HG03520 (cell line): ENCODE measurements around the gene STX2.
A peak's percentile ranks its signal among the peaks of the same experiment; 100 is the strongest.
"Not testable (repeated sequence)": the region's sequence is repeated elsewhere in the genome, so short reads cannot be mapped to it uniquely, and the experiment has no call there.

Experiments used
- ATAC-seq: cut with Tn5 transposase; IDR thresholded peaks from one replicate; pipeline ENCODE4 v1.9.1; 2021; ENCODE audit warnings: mild to moderate bottlenecking, moderate library complexity; ENCODE audit not compliant: unreplicated experiment

STX2 gene

DNA sequence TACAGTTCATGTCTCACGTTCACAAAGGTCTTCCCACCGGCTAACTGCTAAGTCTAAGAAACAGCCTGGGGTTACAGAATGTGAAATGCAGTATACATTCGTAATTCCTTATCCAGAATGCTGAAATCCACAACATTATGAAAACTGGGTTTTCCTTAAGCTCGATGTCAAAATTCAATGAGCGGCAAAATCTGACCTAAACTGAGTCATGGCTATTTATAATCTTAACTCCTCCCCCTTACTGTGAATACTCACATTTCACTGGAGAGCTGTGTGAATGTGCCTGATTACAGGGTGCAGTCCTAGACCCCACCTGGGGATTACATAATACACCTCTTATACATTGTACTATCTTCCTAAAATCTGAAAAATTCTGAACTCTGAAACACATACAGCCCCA lies 35.3 kb downstream of the STX2 start:
- no peak for ATAC-seq

GRCh38 chr12:130800312-130800711 lies 38.7 kb downstream of the STX2 start:
- no peak for ATAC-seq

- ATAC-seq = no peak
These were observed 40.0 kb downstream of the STX2 start for GRCh38 chr12:130799051-130799450.

- ATAC-seq = no peak
These were observed 41.9 kb downstream of the STX2 start for GRCh38 chr12:130796985-130797686.

DNA sequence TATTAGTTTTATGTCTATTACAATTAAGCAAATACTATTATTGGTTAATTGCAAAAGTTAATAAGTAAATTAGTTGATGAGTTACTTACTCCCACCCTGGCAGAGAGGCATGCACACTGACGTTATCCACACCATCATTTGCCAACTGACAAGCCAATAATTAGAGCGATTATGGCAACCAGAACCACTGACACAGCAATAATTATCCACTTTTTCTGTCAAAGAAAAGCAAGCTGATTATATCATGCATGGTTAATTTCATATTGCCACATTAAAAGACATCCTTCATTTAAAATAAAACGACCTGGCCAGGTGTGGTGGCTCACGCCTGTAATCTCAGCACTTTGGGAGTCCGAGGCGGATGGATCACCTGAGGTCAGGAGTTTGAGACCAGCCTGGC lies 43.1 kb downstream of the STX2 start:
- ATAC-seq = no peak

DNA sequence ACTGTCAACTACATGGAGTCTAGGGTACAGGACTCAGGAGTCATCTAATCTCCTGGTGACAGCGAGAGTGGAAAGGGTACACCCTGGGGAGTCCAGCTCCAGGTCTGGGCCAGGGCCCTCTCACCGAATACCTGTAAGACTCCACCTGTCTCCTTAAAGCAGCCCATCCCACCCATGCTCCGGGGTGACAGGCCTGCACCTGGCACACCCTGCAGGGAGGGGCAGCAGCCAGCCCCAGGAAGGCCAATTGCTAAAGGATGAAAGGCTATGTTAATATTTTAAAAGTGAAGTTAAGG lies 45.5 kb downstream of the STX2 start:
- ATAC-seq = no peak

DNA sequence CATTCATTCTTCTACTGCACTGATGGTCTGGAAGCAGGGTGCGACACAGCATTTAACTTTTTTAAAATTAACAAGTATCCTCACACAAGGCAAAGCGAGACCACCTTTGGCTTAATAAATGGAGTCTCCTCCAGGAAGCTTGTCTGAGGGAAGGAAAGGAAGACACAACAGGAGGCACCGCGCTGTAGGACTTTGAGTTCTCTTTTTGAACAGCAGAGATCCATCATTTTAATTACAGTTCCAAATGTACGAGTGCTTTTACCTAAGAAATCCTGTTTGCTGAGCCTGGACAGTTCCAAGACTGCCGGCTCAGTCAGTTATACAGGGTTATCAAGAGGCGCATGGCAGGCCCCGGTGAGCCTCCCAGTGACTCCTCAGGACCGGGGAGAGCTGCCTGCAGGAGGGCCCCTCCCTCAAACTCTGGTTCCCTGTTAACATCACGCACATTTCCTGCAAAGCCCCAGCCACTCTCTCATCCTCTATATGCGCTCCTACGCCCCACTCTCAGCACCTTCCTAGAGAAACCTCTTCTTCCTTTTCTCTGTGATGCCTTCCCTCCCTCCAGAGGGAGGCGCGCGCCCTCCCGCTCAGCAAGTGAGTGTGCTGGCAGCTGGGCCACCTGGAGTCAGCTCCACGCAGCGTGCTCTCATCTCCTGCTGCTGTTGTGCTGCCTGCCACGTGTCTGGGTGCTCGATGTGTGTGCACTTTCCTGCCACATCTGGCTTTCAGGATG lies 46.1 kb downstream of the STX2 start:
- ATAC-seq = no peak

- no peak for ATAC-seq
These were observed 47.4 kb downstream of the STX2 start for GRCh38 chr12:130791629-130792028.

DNA sequence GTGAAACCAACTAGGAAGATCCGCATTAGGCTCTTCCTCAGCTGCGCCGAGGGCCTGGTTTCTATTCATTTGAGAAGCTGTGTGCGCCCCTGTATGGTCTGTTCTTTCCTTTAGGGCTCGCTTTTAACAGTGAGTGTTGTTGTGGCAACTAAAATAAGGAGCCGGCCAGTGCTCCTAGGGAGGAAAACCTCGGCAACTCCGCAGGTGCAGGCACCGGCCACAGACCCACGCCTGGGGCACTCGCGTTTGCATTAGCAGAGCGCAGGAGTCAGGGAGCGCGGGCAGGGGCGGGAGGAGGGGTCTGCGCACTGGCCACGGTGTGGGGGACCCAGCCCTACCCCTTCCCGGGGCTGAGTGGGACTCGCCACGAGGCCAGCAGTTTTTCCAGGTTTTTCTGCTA lies 50.5 kb downstream of the STX2 start:
- ATAC-seq = no peak

- ATAC-seq = no peak
These were observed 51.3 kb downstream of the STX2 start for GRCh38 chr12:130787445-130788410.

DNA sequence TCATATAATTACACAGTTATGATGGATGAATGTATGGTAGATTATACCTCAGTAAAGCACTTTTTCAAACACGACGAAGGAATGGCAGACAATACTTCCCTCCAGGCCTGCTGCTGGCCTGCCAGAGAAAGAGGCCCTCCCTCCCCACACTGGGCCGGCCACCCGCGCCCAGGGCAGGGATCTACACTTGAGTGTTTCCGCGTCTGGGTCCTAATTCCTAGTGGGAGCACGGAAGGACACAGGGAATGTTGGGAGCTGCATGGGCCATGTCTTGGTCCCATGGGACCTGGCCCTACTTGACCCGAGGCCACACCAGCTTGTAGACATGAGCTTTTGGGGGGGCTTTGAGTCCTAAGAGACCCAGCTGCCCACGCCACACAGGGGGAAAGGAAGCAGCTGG lies 52.0 kb downstream of the STX2 start:
- no peak for ATAC-seq

- no peak for ATAC-seq
These were observed 55.8 kb downstream of the STX2 start for GRCh38 chr12:130783110-130783715.

DNA sequence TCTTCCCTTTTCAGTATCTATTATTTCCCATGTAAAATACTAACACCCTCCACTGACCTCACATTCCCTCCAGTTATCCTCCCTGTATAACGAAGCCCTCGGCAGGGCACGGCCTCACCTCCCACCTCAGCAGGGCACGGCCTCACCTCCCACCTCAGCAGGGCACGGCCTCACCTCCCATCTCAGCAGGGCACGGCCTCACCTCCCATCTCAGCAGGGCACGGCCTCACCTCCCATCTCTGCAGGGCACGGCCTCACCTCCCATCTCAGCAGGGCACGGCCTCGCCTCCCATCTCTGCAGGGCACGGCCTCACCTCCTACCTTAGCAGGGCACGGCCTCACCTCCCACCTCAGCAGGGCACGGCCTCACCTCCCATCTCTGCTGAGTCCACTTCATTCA lies 56.8 kb downstream of the STX2 start:
- not testable (repeated sequence) for ATAC-seq

- ATAC-seq = no peak
These were observed 58.0 kb downstream of the STX2 start for GRCh38 chr12:130780880-130781575.

DNA sequence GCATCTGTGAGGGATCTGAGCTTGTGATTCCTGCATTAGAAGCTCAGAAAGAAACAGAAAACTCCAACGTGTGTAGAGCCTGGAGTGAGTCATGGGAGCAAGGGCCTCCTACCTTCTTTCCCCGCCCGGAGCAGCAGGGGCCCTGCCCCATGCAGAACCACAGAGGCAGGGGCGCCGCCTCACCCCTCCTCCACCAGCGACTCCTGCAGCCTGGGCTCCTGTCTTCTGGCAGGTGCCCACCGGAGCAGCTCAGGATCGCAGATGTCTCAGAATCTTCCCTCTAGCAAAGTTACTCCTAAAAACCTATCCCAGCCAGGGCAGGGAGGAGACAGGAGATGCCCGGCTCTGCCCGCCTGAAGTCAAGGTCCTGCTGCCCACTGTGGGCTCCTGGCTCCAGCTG lies 58.7 kb downstream of the STX2 start:
- no peak for ATAC-seq

GRCh38 chr12:130778776-130779175 lies 60.3 kb downstream of the STX2 start:
- ATAC-seq = no peak

- ATAC-seq = no peak
These were observed 62.2 kb downstream of the STX2 start for GRCh38 chr12:130776857-130777339.

- ATAC-seq = peak; percentile 43
These were observed 62.8 kb downstream of the STX2 start for GRCh38 chr12:130775953-130776856.

DNA sequence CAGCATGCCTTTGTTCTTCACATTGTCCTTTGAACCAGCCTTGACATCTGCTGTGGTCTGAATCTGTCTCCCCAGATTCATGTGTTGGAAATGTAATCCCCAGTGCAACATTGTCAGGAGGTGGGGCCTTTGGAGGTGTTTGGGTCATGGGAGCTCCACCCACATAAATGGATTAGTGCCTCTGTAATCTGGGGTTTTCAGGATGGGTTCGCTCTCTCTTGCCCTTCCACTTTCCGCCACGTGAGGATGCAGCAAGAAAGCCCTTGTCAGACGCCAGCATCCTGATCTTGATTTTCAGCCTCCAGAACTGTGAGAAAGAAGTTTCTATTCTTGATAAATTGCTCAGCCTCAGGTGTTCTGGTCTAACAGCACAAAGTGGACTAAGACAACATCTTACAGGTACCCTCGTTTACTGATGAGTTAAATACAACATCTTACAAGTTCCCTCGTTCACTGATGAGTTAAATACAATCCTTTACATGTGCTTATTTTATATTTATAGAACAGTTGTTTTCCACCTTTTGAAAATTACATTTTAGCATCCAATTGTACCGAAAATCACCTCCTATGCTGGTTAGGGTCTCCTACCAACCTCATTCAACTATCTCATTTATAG lies 68.5 kb downstream of the STX2 start:
- no peak for ATAC-seq
